CD4-positive, alpha-beta T cell treated with Interleukin-12 subunit alpha and Interleukin-12 subunit beta, for 1 hour (primary cell): Measurements from ENCODE around the gene RIN1.
"Not testable (repeated sequence)": the region's sequence is repeated elsewhere in the genome, so short reads cannot be mapped to it uniquely, and the experiment has no call there.

Experiments
- DNase-seq: peaks from one replicate; pipeline ENCODE4 v3.0.0-alpha.2; 2020

Gene RIN1

DNA sequence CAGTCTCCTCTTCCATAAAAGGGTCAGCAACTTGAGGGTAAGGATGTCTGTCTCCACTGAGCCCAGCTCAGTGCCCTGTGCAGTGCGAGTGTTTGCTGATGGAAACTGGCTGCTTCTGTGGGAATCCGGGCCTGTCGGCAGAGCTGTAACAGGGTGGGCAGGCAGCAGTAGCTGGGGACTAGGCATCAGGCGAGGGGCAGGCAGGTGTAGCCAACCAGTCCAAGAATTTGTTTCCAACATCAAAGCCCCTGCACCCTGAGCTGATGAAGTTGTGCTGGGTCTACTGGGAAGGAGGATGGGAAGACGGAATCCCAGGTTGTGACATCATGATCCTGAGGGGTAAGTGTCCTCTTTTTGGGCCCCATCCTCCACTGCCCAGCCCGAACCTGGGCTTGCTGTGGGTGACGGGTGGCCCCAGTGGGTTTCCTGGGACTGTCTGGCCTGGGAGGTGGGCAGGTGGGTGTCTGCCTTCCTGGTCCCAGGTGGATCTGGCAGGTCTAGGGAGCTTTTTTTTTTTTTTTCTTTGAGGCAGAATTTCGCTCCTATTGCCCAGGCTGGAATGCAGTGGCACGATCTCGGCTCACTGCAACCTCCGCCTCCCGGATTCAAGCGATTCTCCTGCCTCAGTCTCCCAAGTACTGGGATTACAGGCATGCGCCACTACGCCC lies 24.3 kb upstream of the RIN1 start:
- no peak for DNase-seq

DNA sequence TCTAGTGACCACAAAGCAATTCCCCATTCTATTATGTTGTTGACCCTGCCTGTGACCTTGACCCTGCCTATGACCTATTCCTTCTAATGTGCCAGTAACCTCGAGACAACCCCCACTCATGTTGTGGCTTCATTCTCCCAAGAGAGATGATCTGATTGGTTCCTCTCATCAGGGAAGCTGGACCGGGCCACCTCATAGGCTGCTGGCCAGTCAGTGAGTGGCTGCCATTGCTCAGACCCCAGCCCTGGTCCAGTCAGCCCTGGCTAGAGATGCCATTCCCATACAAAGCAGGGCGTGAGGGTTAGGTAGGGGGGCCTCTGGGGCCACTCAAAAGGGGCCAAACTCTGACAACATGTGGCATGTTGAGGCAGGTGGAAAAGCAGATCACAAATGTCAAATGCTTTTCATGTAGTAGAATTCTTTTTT lies 23.4 kb upstream of the RIN1 start:
- DNase-seq, result no peak

DNA sequence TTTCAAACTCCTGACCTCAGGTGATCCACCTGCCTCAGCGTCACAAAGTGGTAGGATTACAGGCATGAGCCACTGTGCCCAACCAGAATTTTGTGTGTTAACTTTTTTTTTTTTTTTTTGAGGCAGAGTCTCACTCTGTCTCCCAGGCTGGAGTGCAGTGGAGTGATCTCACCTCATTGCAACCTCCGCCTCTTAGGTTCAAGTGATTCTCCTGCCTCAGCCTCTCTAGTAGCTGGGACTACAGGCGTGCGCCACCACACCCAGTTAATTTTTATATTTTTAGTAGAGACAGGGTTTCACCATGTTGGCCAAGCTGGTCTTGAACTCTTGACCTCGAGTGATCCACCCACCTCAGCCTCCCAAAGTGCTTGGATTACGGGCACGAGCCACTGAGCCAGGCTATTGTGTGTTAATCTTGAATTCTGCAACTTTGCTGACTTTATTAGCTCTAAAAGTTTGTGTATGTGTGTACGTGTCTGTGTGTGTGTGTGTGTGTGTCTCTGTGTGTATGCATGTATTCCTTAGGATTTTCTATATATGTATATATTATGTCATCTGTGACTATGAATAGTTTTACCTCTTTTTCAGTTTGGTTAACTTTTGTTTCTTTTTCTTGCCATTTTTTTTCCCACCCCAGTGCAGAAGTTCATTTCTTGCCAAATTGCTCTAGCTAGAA lies 14.5 kb upstream of the RIN1 start:
- DNase-seq, result not testable (repeated sequence)

DNA sequence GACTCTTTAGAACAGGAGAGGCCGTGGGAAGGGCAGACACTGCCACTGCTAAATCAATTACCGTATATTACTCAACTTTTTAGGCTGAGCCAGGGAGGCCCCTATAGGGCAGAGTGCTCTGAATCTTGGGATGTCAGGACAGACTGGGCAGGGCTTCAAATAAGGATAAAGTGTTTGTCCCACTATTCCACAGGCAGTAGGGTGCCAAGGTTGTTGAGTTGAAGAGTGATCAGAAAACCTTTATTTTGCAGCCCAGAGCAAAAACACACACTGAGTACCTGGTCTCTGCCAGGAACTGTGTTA lies 12.8 kb upstream of the RIN1 start:
- no peak for DNase-seq

DNA sequence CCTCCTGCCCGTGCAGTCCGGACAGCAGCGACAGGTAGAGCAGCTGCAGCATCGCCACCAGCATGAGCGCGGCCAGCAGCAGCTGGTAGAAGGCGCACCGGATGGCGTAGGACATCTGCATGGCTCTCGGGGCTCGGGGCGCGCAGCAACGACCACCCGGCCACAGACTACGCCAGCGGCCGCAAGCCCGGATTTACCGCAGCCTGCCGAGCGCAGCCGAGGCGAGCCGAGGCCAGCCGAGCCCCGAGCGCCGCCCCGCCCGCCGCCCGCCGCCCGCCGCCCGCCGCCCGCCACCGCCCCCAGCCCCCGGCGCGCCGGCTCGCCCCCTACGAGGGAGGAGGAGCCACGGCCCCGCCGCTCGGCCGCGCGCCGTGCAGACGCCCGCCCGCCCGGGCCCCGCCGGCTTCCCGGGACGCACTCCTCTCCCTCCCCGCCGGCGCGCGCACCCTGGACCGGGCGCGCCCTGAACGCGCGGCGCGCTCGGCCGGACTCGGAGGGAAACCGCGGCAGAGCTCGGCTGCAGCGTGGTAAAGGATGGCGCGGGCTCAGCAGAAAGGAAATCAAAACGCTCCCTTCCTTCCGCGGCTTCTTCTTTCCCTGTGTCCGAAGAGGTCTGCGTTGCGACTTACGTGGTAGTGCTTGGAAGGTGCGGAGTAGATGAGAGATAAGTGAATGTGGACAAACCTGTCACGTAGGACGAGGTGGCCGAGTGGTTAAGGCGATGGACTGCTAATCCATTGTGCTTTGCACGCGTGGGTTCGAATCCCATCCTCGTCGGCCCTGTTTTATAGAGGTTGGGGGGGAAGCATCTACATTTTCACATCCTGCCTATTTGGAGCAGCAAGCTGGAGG lies 11.4 kb upstream of the RIN1 start, which contains the start of gene B4GAT1:
Gene B4GAT1, minus strand, starts transcription at position 205 of the 852 bp plus-strand sequence. Its CDS starts 84 bp downstream, at position 121.
- DNase-seq, result peak; percentile 88

DNA sequence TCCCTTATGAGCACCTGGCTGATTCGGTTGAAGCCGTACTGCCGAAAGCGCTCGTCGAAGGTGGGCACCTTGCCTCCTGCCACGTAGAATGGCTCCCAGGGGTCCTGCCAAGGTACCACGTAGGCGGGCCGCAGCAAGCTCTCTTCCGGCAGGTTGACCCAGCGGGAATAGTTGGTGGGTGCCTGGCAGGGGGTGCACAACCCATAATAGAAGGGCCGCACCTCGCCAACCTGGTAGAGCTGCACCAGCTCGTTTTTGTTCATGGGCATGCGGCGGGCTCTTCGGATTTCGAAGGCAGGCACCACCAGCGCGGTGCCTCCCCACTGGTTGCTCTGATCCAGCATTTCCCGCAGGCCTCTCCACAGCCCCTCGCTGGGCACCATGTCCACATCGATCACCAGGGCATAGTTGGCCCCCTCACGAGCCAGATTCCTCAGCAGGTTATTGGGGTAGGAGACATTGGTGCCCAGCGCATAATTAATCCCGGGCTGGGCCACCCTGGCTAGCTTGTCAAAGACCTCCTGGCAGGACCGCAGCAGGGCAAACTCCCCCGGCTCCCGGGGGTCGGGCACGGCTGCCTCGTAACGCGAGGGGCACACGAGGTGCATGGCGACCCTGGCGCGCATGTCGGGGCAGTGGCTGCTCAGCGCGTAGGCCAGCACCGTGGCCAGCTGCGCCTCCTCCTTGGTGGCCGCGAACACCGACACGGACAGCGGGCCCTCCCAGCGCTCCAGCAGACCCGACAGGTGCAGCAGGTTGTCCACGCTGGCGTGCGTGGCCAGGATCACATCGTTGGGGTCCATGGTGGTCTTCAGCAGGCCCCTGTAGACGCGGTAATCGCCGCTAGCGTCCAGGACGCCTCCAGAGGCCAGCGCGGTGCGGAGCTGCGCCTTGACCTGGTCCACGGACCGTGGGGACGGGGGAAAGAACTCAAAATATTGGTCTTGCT lies 10.5 kb upstream of the RIN1 start:
- DNase-seq, result no peak

DNA sequence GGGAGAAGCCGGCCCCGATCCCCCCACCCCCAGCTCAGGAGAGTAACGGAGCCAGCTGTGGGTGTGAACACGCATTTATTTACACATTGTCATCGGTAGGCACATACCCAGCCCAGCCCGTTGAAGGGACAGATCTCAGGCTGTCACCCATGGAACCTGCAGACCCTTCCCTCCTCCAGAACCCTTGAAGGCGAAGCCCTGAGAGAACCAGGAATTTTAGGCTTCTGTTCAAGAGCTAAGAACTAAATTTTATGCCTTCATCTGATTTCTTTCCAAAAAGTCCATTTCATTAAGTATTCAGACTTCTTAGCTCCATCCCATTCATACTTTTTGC lies 9.0 kb upstream of the RIN1 start:
- no peak for DNase-seq

DNA sequence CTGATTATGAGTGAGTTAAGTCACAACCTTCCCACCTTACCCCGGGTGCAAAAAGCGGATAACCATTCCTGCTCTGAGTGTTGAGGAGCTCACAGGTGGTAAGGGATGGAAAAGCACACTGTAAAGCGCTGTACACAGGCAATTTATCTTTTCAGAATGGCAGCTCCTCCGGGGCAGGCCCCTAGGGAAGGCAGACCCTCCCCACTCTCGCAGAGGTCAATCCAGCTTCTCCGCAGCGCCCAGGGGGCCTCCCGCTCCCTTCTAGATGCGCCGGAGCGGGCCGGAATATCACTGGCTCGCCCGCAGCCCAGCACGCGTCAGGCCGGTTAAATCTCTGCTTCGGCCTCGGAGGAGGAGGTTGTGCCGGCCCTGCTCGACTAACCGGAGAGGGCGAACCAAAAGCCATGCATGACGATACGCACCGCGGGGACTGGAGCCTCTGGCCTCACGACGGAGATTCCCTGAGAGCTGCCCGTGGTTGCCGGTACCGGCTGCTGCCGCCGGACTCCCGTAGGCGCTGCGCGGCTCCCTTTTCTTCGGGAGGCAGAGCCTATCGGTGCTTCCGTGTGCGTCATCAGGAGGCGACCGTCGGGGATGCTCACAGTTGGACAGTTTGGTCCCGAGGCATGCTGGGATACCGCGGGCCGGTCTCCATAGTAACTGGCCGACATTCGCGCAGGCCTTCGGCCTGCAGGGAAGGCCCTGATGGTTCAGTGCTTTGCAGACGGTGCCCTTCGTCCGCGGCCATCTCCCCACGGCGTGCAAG lies 8.5 kb upstream of the RIN1 start, which contains the start of gene BRMS1:
Gene BRMS1, minus strand, starts transcription at position 555 of the 766 bp plus-strand sequence. CDS start 2,870 bp downstream, outside the sequence.
- peak; percentile 96 for DNase-seq

DNA sequence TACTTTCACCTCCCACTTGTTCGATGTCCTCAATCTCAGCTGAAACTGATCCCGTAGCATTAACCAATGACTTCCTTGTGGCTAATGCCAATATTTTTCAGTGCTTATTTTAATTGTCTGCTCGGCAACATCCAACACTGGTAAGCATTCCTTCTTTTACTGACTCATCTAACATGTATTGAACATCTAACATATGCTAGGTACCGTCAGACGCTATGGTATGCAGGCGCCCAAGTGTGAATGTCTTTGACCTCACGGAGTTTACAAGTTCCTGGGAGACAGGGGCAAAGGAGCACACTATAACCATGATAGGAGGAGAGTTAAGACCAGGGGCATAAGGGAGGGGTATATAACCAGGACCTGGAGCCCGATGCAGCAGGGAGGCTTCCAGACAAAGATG lies 6.9 kb upstream of the RIN1 start:
- DNase-seq, result no peak

DNA sequence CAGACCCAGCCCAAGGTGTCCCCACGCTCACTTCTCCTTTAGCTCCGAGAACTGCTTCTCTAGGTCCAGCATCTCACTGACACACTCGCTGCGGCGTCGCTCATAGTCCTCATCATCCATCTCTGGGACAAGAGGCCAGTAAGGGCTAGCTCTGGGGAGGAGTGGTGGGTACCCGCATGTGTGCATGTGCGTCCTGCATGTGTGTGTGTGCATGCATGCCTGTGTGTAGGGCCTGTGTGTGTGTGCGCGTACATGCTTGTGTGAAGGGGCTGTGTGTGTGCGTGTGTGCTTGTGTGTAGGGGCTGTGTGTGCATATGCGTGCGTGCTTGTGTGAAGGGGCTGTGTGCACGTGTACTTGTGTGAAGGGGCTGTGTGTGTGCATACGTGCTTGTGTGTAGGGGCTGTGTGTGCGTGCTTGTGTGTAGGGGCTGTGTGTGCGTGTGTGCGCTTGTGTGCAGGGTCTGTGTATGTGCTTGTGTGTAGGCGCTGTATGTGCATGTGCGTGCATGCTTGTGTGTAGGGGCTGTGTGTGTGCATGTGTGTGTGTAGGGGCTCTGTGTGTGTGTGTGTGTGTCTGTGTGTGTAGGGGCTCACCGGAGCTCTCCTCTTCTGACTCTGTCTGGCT lies 5.4 kb upstream of the RIN1 start:
- DNase-seq, result no peak

DNA sequence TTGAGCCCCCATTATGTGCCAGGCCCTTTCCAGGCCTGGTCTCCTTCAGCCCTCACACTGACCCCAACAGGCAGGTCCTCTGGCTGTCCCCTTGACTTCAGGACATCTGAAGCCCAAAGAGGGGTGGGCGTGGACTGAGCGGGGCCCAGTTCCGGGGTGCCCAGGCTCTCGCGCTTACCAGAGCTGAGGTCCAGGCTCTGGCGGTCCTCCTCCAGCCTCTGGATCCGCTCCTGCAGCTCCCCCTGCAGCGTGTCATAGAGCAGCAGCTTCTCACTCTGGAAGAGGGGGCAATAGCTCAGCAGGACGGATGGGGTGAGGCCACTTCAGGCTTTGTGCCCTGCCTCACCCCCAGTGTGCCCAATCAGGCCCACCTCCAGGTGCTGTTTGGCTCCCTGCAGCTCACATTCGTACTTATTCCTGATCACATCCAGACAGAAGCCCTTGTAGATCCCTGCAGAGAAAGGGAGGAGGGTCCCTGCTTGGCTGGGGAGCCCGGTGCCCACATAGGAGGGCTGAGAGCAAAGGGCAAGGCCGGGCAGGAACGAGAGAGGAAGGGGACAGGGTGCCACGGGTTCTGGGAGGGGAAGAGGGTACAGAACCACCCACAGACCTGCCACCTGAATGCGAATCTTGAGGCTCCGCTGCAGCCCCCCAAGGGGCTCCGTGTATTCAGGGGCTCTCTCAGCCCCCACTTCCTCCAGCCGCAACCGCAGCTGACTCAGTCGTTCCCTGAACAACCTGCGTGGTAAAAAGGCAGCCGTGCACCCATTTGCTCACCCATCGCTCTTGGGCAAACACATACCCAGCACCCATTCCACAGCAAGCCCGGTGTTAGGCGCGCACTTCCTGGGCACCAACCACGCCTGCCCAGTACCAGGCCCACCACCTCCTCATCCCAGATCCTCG lies 4.6 kb upstream of the RIN1 start:
- DNase-seq, result no peak

DNA sequence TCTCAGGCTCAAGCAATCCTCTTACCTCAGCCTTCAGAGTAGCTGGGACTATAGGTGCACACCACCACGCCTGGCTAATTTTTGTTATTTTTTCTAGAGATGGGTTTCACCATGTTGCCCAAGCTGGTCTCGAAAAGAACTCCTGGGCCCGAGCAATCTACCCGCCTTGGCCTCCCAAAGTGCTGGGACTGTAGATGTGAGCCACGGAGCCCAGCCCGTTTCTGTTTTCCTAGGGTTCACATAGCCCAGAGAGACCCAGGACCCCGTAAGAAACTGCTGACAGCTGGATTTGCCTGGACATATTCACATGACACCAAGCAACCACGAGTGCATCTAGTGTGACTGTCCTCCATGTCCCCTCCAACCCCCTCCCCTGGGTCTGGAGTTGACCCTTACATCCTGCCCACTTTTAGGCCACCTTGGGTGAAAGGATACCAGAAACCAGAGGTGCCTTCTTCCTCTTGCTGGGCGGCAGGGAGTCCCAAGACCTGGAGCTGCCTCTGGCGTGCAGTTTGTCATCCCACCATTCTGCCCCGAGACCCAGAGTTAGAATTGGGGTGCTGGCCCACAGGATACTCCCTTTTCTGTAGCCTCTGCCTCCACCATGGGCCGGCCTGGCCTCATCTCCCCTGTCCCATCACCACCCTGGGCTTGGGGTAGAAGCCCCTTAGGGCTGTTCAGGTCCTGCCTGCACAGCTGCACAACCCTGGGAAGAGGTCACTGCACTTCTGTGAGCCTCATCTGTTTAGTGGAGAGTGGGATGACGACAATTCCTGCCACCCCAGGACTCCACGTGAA lies 3.7 kb upstream of the RIN1 start:
- DNase-seq, result no peak

DNA sequence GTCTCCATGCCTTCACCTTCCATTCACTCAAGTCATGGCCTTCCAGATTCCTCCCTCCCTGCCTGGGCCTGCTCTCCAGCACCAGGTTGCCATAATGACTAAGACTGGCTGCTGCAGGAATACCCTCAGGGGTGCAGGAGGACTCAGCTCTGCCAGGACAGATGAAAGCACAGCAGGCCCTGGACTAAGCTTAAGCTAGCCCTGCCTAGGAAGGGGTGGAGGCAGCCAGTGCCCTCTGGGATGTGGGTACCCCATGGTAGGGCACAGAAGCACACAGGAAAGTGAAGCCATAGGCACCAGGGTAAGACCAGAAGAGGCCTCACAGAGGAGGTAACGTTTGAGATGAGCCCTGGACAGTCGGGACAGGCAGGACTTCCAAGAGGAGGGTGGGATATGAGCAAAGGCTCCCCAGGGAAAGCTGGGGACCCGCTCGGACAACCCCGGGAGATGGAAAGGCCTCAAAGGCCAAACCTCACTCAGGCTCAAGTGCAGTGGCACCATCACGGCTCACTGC lies 3.0 kb upstream of the RIN1 start:
- no peak for DNase-seq

DNA sequence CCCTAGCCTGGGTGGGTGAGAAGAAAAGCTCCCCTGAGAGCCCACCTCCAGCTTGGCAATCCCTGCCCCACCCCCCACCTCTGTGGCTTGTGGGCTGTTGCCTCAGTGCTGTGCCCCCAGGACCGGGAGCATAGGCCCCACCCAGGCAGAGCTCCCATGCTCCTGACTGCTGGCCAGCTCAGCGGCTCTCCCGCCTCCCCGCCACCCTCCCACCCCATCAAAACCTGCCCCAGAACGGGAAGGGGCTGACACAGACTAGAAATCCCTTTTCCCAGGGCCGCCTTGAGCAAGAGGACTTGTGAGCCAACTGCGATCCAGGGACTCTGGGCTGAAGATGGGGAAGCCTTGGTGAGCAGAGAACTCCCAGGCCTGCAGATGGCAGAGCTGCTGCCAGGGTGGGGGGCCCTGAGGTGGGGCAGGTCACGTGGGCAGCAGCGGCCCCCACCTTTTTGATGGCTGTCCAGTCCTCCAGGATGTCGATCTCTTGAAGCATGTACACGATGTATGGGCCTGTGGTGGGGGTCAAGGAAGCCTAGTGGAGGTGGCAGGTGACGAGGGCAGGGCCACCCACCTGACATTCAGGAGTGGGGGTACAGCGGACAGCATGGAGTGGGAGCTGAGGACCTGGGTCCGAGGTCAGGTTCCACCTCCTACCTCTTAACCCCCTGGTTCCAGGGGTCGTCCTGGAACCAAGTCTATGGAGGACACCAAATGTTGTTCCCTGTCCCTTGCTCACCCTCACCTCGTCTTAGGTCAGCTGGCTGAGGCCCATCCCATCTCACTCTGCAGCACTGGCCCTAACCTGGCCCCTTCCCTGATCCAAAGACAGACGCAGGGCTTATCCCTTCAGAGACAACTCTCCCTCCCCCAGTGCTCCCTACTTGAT lies 2.3 kb upstream of the RIN1 start:
- DNase-seq, result no peak

DNA sequence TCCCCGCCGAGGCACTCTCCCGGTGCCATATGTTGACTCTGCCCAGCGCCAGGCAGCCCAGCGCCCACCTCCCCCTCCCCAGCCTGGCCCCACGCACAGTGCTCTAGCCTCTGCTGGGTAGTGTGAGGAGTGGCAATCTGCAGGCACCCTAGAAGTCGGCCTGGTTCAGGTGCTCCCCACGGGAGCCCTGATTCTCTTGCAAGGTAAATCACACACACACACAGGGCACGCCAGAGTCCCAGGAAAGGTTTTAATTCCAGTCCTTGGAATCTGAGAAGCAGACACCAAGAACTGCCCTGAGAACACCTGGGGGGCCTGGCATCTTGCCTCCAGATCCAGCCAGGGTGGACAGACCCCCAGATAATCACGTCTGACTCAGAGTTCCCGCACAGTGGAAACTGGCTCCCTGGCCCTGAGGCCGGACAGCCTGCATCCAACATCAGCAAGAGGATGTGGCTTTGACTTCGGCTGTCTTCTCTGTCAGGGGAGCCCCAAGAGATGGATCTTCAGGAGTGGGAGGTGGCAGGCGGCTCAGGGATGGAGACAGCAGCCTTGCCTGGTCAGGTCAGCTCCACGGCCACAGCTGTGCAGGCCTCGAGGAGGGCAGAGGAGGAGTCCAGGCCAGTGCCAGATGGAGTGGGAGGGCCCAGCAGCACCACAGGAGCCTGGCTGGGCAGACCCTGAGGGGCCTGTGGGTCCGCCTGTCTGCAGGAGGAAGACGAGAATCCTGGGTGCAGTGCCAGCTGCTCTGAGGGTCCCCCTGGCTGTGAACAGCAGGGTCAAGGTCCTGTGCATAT lies 1.1 kb upstream of the RIN1 start:
- no peak for DNase-seq

DNA sequence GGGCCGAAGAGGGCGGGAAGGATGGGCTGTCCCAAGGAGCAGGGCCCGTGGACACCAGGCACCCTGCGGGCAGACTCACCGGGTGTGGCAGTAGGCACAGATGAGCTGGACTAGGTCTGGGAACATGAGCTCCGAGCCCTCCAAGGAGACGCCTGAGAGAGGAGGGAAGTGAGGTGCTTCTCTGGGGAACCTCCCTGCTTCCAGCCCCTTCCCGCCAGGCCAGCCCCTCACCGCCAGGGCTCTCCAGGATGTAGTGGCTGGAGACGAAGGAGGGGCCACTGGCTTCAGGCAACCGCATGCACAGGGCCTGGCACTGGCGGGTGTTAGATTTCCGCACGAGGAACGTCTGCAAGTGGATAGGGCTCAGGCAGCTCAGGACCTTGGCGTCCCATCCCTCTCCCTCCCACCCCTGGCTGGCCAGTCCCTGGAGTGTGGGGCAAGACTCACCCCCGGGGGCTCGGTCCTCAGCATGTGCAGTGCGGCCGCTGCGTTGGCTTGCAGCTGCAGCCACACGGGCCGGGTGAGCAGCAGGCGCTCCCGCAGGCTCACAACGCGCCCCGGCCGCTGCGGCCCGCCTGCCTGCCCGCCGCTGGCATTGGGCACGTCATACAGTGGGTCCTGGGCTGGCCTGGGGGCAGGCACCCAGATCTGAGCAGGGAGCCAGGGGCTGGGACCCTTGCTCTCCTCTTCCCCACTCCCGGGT lies 552 bp downstream of the RIN1 start:
- no peak for DNase-seq
